ENCODE measurements around the gene CARMIL1.

Gene CARMIL1

GRCh38 chr6:25586927-25587326, 307.8 kb downstream of the CARMIL1 start:
- DNase-seq = no peak

GRCh38 chr6:25590986-25591385, 311.8 kb downstream of the CARMIL1 start:
- no peak for DNase-seq

GRCh38 chr6:25596928-25597818, 318.0 kb downstream of the CARMIL1 start:
- no peak for DNase-seq

GRCh38 chr6:25599516-25600085, 320.4 kb downstream of the CARMIL1 start:
- DNase-seq = no peak

- DNase-seq = peak in 1 of 2 donors; percentile 55
Observed at GRCh38 chr6:25601800-25602673, 322.9 kb downstream of the CARMIL1 start.

- no peak for DNase-seq
Observed at GRCh38 chr6:25602674-25602982, 323.5 kb downstream of the CARMIL1 start.

GRCh38 chr6:25603251-25603650, 324.1 kb downstream of the CARMIL1 start:
- DNase-seq = no peak

GRCh38 chr6:25606151-25606550, 327.0 kb downstream of the CARMIL1 start:
- DNase-seq = no peak

- DNase-seq = no peak
Observed at GRCh38 chr6:25608558-25609174, 329.5 kb downstream of the CARMIL1 start.

GRCh38 chr6:25612666-25613065, 333.5 kb downstream of the CARMIL1 start:
- no peak for DNase-seq

- no peak for DNase-seq
Observed at GRCh38 chr6:25613415-25613814, 334.2 kb downstream of the CARMIL1 start.

GRCh38 chr6:25614052-25614451, 334.9 kb downstream of the CARMIL1 start:
- DNase-seq = no peak

GRCh38 chr6:25615471-25615870, 336.3 kb downstream of the CARMIL1 start:
- no peak for DNase-seq

- DNase-seq = no peak
Observed at GRCh38 chr6:25617997-25618396, 338.8 kb downstream of the CARMIL1 start.

- no peak for DNase-seq
Observed at GRCh38 chr6:25619217-25619616, 340.0 kb downstream of the CARMIL1 start.

- DNase-seq = no peak
Observed at GRCh38 chr6:25620391-25620790, 341.2 kb downstream of the CARMIL1 start.

GRCh38 chr6:25623065-25623464, 343.9 kb downstream of the CARMIL1 start:
- DNase-seq = no peak

GRCh38 chr6:25623879-25624278, 344.7 kb downstream of the CARMIL1 start:
- DNase-seq = no peak

GRCh38 chr6:25627001-25627400, 347.8 kb downstream of the CARMIL1 start:
- DNase-seq = no peak

- DNase-seq = no peak
Observed at GRCh38 chr6:25628471-25629197, 349.5 kb downstream of the CARMIL1 start.

- DNase-seq = no peak
Observed at GRCh38 chr6:25629198-25629576, 350.0 kb downstream of the CARMIL1 start.

GRCh38 chr6:25630508-25631278, 351.5 kb downstream of the CARMIL1 start:
- no peak for DNase-seq

Measured in CD4-positive, alpha-beta T cell treated with Interferon alpha-2 for 1 hour (primary cell).